Uterine smooth muscle cell (primary cell): ENCODE results near the gene CLUH. TPM values are rescaled to one million over a fixed set of nuclear protein-coding genes. Genes with fewer than 3 reads are reported as not detected.

Experiments
- total RNA-seq: library from RNA; depleted of rRNA; stranded (reverse); fragments of >200 nt; gene quantifications from 2 replicates; pipeline ENCODE4 v1.2.3, GENCODE V29; 2014

CLUH gene
- total RNA-seq: 45.1 and 55.6 TPM in 2 replicates

GRCh38 chr17:2711608-2712299 is at the start of gene CLUH:
Gene CLUH (minus strand): TSS chr17:2711764. CDS start chr17:2711661, 103 bp downstream.

GRCh38 chr17:2749058-2749783 is 37.7 kb upstream of the CLUH start, which contains the start of gene CCDC92B:
Gene CCDC92B (minus strand): TSS chr17:2749652. CDS start chr17:2735145, 14,507 bp downstream.

Other genes with a start within 250 kb of the CLUH start
- gene METTL16, start 199.9 kb downstream of the CLUH start, total RNA-seq: 15.9 and 20.1 TPM in 2 replicates
- gene PAFAH1B1, start 118.1 kb downstream of the CLUH start, total RNA-seq: 103 and 130 TPM in 2 replicates
- gene CCDC92B, start 37.9 kb upstream of the CLUH start, total RNA-seq: not detected in 2 replicates
- gene RAP1GAP2, start 84.7 kb upstream of the CLUH start, total RNA-seq: 2.4 and 3.7 TPM in 2 replicates